C4-2B (cell line): Measurements from ENCODE around the gene LRRD1.
"Not testable (repeated sequence)": the region's sequence is repeated elsewhere in the genome, so short reads cannot be mapped to it uniquely, and the experiment has no call there.

Source experiments
- ZFX ChIP-seq: fragments of 450-650 bp; IDR thresholded peaks from 2 replicates; pipeline ENCODE4 v1.6.1; 2017
- TF ChIP-seq, protein P1 (sequence below): fragments of 450-650 bp; conservative IDR thresholded peaks from 2 replicates; pipeline ENCODE4 v1.5.1; 2017; ENCODE audit warnings: mild to moderate bottlenecking

DNA sequence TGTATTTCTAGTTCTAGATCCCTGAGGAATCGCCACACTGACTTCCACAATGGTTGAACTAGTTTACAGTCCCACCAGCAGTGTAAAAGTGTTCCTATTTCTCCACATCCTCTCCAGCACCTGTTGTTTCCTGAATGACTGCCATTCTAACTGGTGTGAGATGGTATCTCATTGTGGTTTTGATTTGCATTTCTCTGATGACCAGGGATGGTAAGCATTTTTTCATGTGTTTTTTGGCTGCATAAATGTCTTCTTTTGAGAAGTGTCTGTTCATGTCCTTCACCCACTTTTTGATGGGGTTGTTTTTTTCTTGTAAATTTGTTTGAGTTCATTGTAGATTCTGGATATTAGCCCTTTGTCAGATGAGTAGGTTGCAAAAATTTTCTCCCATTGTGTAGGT lies 5.4 kb upstream of the LRRD1 start:
- TF ChIP-seq, protein P1, sequence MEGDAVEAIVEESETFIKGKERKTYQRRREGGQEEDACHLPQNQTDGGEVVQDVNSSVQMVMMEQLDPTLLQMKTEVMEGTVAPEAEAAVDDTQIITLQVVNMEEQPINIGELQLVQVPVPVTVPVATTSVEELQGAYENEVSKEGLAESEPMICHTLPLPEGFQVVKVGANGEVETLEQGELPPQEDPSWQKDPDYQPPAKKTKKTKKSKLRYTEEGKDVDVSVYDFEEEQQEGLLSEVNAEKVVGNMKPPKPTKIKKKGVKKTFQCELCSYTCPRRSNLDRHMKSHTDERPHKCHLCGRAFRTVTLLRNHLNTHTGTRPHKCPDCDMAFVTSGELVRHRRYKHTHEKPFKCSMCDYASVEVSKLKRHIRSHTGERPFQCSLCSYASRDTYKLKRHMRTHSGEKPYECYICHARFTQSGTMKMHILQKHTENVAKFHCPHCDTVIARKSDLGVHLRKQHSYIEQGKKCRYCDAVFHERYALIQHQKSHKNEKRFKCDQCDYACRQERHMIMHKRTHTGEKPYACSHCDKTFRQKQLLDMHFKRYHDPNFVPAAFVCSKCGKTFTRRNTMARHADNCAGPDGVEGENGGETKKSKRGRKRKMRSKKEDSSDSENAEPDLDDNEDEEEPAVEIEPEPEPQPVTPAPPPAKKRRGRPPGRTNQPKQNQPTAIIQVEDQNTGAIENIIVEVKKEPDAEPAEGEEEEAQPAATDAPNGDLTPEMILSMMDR = not testable (repeated sequence)
- TF ChIP-seq ZFX = not testable (repeated sequence)
